Mononuclear cell (primary cell): ENCODE data around the gene DDX41. TPM values are rescaled to one million over a fixed set of nuclear protein-coding genes. Genes with fewer than 3 reads are reported as not detected.

Experiments used
- H3K27me3 ChIP-seq: 2 replicates; pipeline ENCODE4 v1.6.0; 2011; ENCODE audit warnings: low read length, control low read depth; ENCODE audit not compliant: insufficient read depth
- H3K4me1 ChIP-seq: 2 replicates; pipeline ENCODE4 v1.5.1; 2011; ENCODE audit warnings: mild to moderate bottlenecking, low read length, control low read depth; ENCODE audit not compliant: insufficient read depth
- H3K4me3 ChIP-seq: 2 replicates; pipeline ENCODE4 v1.5.1; 2011; ENCODE audit warnings: mild to moderate bottlenecking, low read length, moderate library complexity
- H3K9me3 ChIP-seq: 2 replicates; pipeline ENCODE4 v1.5.1; 2011; ENCODE audit warnings: low read depth, mild to moderate bottlenecking, control low read depth, low read length
- total RNA-seq: library from RNA; depleted of rRNA; stranded (reverse); fragments of >200 nt; gene quantifications from one replicate; pipeline ENCODE4 v1.2.3, GENCODE V29; 2012

DDX41 gene
- total RNA-seq, 1 donor, result 33.4 TPM

- H3K4me1 ChIP-seq, result peaks cover 18% of the 10 kb centered on the region
- no peaks in the 10 kb centered on the region for H3K9me3 ChIP-seq
- H3K4me3 ChIP-seq, result no peak overlapping the region
- H3K27me3 ChIP-seq, result peaks cover 7% of the 10 kb centered on the region
Measured at GRCh38 chr5:177467436-177467835, 49.3 kb downstream of the DDX41 start.

- Histone ChIP-seq H3K4me3 (no peak overlapping the region), H3K27me3 (peaks cover under 1% of the 10 kb centered on the region), H3K4me1 (peaks cover 18% of the 10 kb centered on the region), H3K9me3 (no peaks in the 10 kb centered on the region)
Measured at GRCh38 chr5:177466861-177467260, 49.9 kb downstream of the DDX41 start.

GRCh38 chr5:177465044-177465443 lies 51.7 kb downstream of the DDX41 start:
- Histone ChIP-seq H3K27me3 (no peaks in the 10 kb centered on the region), H3K9me3 (no peaks in the 10 kb centered on the region), H3K4me3 (no peak overlapping the region), H3K4me1 (peaks cover 16% of the 10 kb centered on the region)

GRCh38 chr5:177462021-177462670 lies 54.6 kb downstream of the DDX41 start:
- peaks cover 21% of the 10 kb centered on the region for H3K4me1 ChIP-seq
- no peaks in the 10 kb centered on the region for H3K9me3 ChIP-seq
- H3K27me3 ChIP-seq, result no peaks in the 10 kb centered on the region
- no peak overlapping the region for H3K4me3 ChIP-seq

Other genes with a start within 250 kb of the DDX41 start
- 20.1 TPM for gene RAB24, start 213.2 kb downstream of the DDX41 start, total RNA-seq
- gene PRELID1, start 213.2 kb downstream of the DDX41 start, total RNA-seq, result 74.1 TPM
- 6.9 TPM for gene MXD3, start 205.1 kb downstream of the DDX41 start, total RNA-seq
- gene LMAN2, start 165.3 kb downstream of the DDX41 start, total RNA-seq, result 115 TPM
- gene RGS14, start 159.0 kb downstream of the DDX41 start, total RNA-seq, result 13.6 TPM
- gene SLC34A1, start 132.5 kb downstream of the DDX41 start, total RNA-seq, result 0.21 TPM
- not detected for gene PFN3, start 116.3 kb downstream of the DDX41 start, total RNA-seq
- gene F12, start 107.4 kb downstream of the DDX41 start, total RNA-seq, result 0.52 TPM
- 75.2 TPM for gene GRK6, start 90.3 kb downstream of the DDX41 start, total RNA-seq
- 25.8 TPM for gene PRR7, start 70.1 kb downstream of the DDX41 start, total RNA-seq
- gene DBN1, start 43.3 kb downstream of the DDX41 start, total RNA-seq, result 4.6 TPM
- gene PDLIM7, start 19.4 kb downstream of the DDX41 start, total RNA-seq, result 19.9 TPM
- 38.6 TPM for gene DOK3, start 7.1 kb downstream of the DDX41 start, total RNA-seq
- gene FAM193B, start 37.6 kb upstream of the DDX41 start, total RNA-seq, result 39.4 TPM
- 35.3 TPM for gene TMED9, start 75.2 kb upstream of the DDX41 start, total RNA-seq
- gene B4GALT7, start 83.2 kb upstream of the DDX41 start, total RNA-seq, result 11.5 TPM